ENCODE measurements around the gene ODAD3. TPM values are rescaled to one million over a fixed set of nuclear protein-coding genes. Genes with fewer than 3 reads are reported as not detected.

ODAD3 gene
- total RNA-seq, 4 donors from 2014 or later = 0.39 to 0.83 TPM; not detected in 2

DNA sequence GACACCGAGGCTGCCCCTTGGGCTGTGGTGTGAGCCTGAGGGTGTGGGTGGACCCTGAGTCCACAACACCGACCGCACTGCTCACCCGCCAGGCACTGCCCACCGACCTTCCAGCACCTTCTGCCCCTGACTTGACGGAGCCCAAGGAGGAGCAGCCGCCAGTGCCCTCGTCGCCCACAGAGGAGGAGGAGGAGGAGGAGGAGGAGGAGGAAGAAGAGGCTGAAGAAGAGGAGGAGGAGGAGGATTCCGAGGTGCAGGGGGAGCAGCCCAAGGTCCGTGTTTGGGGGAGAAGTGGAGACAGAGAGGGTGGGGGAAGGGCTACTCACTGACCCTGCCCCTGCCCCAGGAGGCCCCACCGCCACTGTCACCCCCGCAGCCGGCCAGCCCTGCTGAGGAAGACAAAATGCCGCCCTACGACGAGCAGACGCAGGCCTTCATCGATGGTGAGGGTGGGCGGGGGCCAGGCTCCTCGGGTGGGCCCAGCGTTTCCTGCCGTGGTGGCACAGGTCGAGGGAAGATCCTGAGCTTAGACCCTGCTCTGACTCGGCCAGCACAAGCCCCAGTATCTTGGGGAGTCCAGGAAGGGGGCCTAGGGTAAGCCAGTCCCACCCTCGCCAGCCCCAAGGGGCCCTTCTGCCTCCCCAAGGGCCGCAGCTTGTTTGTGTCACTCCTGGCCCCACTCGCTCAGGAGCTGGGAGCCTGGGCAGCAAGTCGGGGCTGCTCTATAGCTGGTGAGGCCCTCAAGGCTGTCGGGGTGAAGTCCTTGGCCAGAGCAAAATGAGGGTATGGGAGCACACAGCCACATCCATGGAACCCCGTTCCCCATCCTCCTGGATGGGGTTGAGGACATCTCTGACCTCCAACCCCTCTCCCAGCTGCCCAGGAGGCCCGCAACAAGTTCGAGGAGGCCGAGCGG lies 12.7 kb upstream of the ODAD3 start:
- no peak for DNase-seq (ENCODE audit: extremely low spot score)
- Histone ChIP-seq H3K9me3 (no peaks in the 10 kb centered on the region), H3K4me3 (no peak overlapping the region), H3K27ac (replicated peaks in 1 of 4) (no peak overlapping the region), H3K36me3 (peaks cover 57 to 84% (median 79%) of the 10 kb centered on the region in 4 donors), H3K27me3 (peaks cover 0 to 8% (median 0%) of the 10 kb centered on the region in 4 donors), H3K4me1 (peaks cover 0 to 6% (median 0%) of the 10 kb centered on the region in 4 donors)
- intact Hi-C loops (cut with DNase I) = loop anchor here (2.0 to 5.0 kb wide), 2 partner anchors 155 to 205 kb away; no protein-coding TSS in a partner anchor
- 90% methylated on average over 27 of the region's 35 CpGs for WGBS
- TF ChIP-seq POLR2AphosphoS5 (IDR thresholded peaks at IDR 0.05) (no peak), EP300 (IDR thresholded peaks at IDR 0.05) (no peak), POLR2A (IDR thresholded peaks at IDR 0.05; ENCODE audit: low read depth) (no peak)
- TF ChIP-seq, protein P1, sequence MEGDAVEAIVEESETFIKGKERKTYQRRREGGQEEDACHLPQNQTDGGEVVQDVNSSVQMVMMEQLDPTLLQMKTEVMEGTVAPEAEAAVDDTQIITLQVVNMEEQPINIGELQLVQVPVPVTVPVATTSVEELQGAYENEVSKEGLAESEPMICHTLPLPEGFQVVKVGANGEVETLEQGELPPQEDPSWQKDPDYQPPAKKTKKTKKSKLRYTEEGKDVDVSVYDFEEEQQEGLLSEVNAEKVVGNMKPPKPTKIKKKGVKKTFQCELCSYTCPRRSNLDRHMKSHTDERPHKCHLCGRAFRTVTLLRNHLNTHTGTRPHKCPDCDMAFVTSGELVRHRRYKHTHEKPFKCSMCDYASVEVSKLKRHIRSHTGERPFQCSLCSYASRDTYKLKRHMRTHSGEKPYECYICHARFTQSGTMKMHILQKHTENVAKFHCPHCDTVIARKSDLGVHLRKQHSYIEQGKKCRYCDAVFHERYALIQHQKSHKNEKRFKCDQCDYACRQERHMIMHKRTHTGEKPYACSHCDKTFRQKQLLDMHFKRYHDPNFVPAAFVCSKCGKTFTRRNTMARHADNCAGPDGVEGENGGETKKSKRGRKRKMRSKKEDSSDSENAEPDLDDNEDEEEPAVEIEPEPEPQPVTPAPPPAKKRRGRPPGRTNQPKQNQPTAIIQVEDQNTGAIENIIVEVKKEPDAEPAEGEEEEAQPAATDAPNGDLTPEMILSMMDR (IDR thresholded peaks at IDR 0.05) = no peak

DNA sequence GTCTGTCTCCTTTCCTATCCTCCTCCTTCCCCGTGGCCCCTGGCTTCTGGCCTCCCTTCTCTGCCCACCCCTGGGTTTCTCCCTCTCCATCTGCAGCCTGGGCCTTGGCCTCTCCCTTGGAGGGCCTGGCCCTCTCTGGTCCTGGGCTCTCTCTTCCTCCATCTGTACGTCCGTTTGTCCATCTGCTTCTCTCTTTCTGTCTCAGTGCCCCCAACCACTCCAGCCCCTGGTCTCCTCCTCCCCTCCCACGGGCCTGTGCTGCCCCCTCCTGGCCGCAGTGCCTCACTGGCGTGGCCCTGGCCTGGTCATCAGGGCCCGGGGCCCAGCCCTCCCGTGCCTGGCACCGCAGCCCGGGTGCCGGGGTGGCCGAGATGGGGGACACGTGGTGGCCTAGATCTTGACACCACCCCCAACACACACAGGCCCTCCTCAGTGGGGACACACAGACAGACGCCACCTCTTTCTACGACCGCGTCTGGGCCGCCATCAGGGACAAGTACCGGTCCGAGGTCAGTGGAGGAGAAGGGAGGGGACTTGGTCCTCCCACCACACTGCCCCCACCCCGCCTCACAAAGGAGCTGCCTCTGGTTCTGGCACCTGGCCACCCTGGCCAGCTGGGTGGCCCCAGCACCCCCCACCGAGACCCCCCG lies 11.9 kb upstream of the ODAD3 start:
- 59% methylated on average over 23 of the region's 23 CpGs for WGBS
- H3K27me3 ChIP-seq = peaks cover 0 to 4% (median 0%) of the 10 kb centered on the region in 4 donors
- no peak for DNase-seq (ENCODE audit: extremely low spot score)
- H3K4me3 ChIP-seq = no peak overlapping the region
- TF ChIP-seq, protein P1 (IDR thresholded peaks at IDR 0.05) = peak; percentile 64 to 85 (median 79)
- no peak for TF ChIP-seq POLR2AphosphoS5 (IDR thresholded peaks at IDR 0.05)
- H3K9me3 ChIP-seq = no peaks in the 10 kb centered on the region
- H3K36me3 ChIP-seq = peaks cover 64 to 92% (median 87%) of the 10 kb centered on the region in 4 donors
- intact Hi-C loops (cut with DNase I) = loop anchor here (2.0 to 5.0 kb wide), 2 partner anchors 154 to 204 kb away; no protein-coding TSS in a partner anchor
- peaks cover 0 to 4% (median 0%) of the 10 kb centered on the region in 4 donors for H3K4me1 ChIP-seq
- H3K27ac ChIP-seq (replicated peaks in 1 of 4) = no peak overlapping the region

DNA sequence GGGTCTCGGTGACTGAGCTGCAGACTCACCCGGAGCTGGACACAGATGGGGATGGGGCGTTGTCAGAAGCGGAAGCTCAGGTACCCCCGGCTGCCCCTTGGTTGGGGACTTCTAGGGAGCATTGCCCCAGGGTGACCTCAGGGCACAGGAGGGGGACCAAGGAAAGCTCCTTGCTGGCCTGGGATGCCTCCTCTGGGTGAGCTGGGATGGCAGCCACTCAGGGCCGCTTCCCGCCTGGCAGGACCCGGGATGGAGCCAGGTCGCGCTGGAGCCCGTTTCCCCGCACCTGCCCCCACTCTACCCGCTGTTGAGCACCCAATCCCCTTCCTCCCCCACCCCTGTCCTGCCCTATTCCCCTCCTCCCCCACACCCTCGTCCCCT lies 11.3 kb upstream of the ODAD3 start:
- 87% methylated on average over 11 of the region's 14 CpGs for WGBS
- TF ChIP-seq, protein P1 (IDR thresholded peaks at IDR 0.05) = no peak
- TF ChIP-seq POLR2A (IDR thresholded peaks at IDR 0.05; ENCODE audit: low read depth) (no peak), POLR2AphosphoS5 (IDR thresholded peaks at IDR 0.05) (no peak), EP300 (IDR thresholded peaks at IDR 0.05) (no peak)
- DNase-seq (ENCODE audit: extremely low spot score) = no peak
- intact Hi-C loops (cut with DNase I) = loop anchor here (2.0 to 5.0 kb wide), 2 partner anchors 153 to 204 kb away; no protein-coding TSS in a partner anchor
- Histone ChIP-seq H3K27ac (replicated peaks in 1 of 4) (no peak overlapping the region), H3K4me3 (no peak overlapping the region), H3K27me3 (no peaks in the 10 kb centered on the region), H3K9me3 (no peaks in the 10 kb centered on the region), H3K36me3 (peaks cover 64 to 97% (median 92%) of the 10 kb centered on the region in 4 donors), H3K4me1 (no peaks in the 10 kb centered on the region)

DNA sequence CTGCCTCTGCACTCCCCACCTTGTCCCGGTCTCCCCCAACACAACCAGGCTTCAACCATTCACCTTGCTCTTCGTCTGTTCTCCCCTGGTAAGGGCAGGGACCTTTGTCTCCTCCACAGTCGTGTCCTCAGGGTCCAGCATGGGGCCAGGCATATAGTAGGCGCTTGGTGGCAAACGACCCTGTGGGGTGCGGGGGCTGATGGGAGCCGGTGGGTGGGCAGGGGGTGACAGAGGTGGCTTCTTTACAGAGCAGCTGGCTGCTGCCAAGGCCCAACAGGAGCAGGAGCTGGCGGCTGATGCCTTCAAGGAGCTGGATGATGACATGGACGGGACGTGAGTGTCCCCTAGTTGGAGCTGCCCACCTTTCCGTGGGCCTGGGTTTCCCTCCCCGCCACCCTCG lies 10.2 kb upstream of the ODAD3 start:
- Histone ChIP-seq H3K4me3 (no peak overlapping the region), H3K27me3 (no peaks in the 10 kb centered on the region), H3K36me3 (peaks cover 60 to 100% (median 97%) of the 10 kb centered on the region in 4 donors), H3K4me1 (no peaks in the 10 kb centered on the region), H3K27ac (replicated peaks in 1 of 4) (no peak overlapping the region), H3K9me3 (no peaks in the 10 kb centered on the region)
- no peak for TF ChIP-seq EP300 (IDR thresholded peaks at IDR 0.05)
- no peak for TF ChIP-seq POLR2AphosphoS5 (IDR thresholded peaks at IDR 0.05)
- TF ChIP-seq, protein P1 (IDR thresholded peaks at IDR 0.05) = no peak
- no peak for TF ChIP-seq POLR2A (IDR thresholded peaks at IDR 0.05; ENCODE audit: low read depth)
- no peak for DNase-seq (ENCODE audit: extremely low spot score)
- WGBS = 86% methylated on average over 11 of the region's 13 CpGs
- intact Hi-C loops (cut with DNase I) = loop anchor here (5.0 kb wide), 1 partner anchor 203 kb away; no protein-coding TSS in a partner anchor

Data from esophagus muscularis mucosa (tissue), 4 donors.